Activated naive CD8-positive, alpha-beta T cell treated with anti-CD3 and anti-CD28 coated beads, Interleukin-2, amount 50 U/mL, for 24 hours (primary cell): Measurements from ENCODE around the gene INVS.
"Not testable (repeated sequence)": the region's sequence is repeated elsewhere in the genome, so short reads cannot be mapped to it uniquely, and the experiment has no call there.

ENCODE experiments used
- ATAC-seq: fragments of 150-1000 bp; cut with Tn5 transposase; one replicate; pipeline ENCODE4 v1.10.0; 2021
- DNase-seq: peaks from one replicate; pipeline ENCODE4 v3.0.0; 2021
- H3K27ac Mint-ChIP-seq: one replicate; pipeline ENCODE4 v1.8.0; 2021; ENCODE audit warnings: mild to moderate bottlenecking, mixed read lengths
- H3K27me3 Mint-ChIP-seq: one replicate; pipeline ENCODE4 v1.8.0; 2021; ENCODE audit warnings: mixed read lengths
- H3K36me3 Mint-ChIP-seq: one replicate; pipeline ENCODE4 v1.8.0; 2021; ENCODE audit warnings: low read depth, mixed read lengths
- H3K4me1 Mint-ChIP-seq: one replicate; pipeline ENCODE4 v1.8.0; 2021; ENCODE audit warnings: mixed read lengths
- H3K4me3 Mint-ChIP-seq: one replicate; pipeline ENCODE4 v1.8.0; 2021; ENCODE audit warnings: mild to moderate bottlenecking, moderate library complexity, mixed read lengths
- H3K9me3 Mint-ChIP-seq: one replicate; pipeline ENCODE4 v1.8.0; 2021; ENCODE audit warnings: mixed read lengths

The INVS gene

DNA sequence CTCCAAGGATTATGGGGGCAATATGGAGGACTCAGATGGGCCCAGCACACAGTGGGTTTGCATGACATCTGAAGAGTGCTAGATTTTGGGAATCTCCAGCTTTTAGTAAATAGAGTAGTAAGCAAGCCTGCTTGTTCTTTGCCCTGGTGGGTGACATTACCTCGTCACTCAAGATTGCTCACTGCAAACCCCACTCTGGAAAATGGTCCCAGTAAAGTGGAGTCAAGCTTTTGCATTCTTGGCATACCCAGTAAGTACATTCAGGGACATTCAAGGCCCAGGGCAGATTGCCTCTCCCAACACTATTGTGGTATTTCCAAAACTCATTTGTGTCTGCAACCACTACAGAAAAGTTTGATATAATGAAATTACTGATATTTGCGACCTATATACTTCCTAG lies 118.5 kb downstream of the INVS start:
- Mint-ChIP-seq H3K27ac (no peak overlapping the region), H3K4me1 (peaks cover under 1% of the 10 kb centered on the region), H3K27me3 (no peaks in the 10 kb centered on the region), H3K9me3 (no peaks in the 10 kb centered on the region), H3K36me3 (no peaks in the 10 kb centered on the region), H3K4me3 (no peak overlapping the region)
- no peak for DNase-seq
- ATAC-seq, result no peak

GRCh38 chr9:100219347-100219746 lies 120.3 kb downstream of the INVS start:
- Mint-ChIP-seq H3K4me3 (no peak overlapping the region), H3K9me3 (no peaks in the 10 kb centered on the region), H3K27me3 (no peaks in the 10 kb centered on the region), H3K27ac (no peak overlapping the region), H3K4me1 (peaks cover 2% of the 10 kb centered on the region), H3K36me3 (no peaks in the 10 kb centered on the region)
- ATAC-seq, result no peak
- DNase-seq, result no peak

DNA sequence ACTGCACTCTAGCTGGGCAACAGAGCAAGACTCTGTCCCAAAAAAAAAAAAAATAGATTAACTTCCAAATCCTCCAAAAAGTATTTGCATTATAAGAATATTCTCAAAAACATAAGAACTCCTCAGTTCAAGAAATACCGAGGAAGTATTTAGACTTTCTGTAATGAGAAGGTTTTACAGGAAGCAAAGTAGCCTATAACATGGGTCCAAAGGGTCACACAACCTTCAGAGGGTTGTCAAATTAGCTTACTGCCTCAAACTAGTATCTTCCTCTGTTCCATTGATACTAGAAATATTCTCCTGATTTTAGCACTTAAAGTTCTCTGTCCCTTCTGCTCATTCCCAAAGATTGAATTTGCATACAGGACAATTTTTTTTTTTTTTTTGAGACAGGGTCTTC lies 121.9 kb downstream of the INVS start:
- H3K36me3 Mint-ChIP-seq, result peaks cover 1% of the 10 kb centered on the region
- H3K9me3 Mint-ChIP-seq, result no peaks in the 10 kb centered on the region
- no peak for ATAC-seq
- H3K27me3 Mint-ChIP-seq, result no peaks in the 10 kb centered on the region
- no peak for DNase-seq
- peaks cover 2% of the 10 kb centered on the region for H3K4me1 Mint-ChIP-seq
- H3K4me3 Mint-ChIP-seq, result no peak overlapping the region
- H3K27ac Mint-ChIP-seq, result no peak overlapping the region

DNA sequence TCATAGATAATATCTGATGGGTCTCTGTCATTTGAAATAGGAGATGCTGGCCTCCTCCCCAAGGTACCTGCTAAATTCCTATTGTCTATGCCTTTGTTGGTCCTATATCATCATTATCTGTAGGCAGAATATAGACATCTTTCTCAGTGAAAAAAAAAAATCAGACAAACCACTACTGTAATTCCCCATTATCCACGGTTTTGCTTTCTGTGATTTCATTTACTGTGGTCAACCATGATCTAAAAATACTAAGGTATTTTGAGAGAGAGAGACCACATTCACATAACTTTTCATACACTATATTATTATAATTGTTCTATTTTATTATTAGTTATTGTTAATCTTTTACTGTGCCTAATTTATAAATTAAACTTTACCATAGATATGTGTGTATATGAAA lies 122.5 kb downstream of the INVS start:
- peaks cover 7% of the 10 kb centered on the region for H3K36me3 Mint-ChIP-seq
- DNase-seq, result no peak
- peaks cover 2% of the 10 kb centered on the region for H3K4me1 Mint-ChIP-seq
- H3K27me3 Mint-ChIP-seq, result no peaks in the 10 kb centered on the region
- H3K4me3 Mint-ChIP-seq, result no peak overlapping the region
- no peak for ATAC-seq
- no peak overlapping the region for H3K27ac Mint-ChIP-seq
- H3K9me3 Mint-ChIP-seq, result no peaks in the 10 kb centered on the region

GRCh38 chr9:100222674-100223073 lies 123.6 kb downstream of the INVS start:
- H3K27me3 Mint-ChIP-seq, result no peaks in the 10 kb centered on the region
- H3K36me3 Mint-ChIP-seq, result peaks cover 18% of the 10 kb centered on the region
- H3K4me3 Mint-ChIP-seq, result no peak overlapping the region
- peaks cover 2% of the 10 kb centered on the region for H3K4me1 Mint-ChIP-seq
- no peaks in the 10 kb centered on the region for H3K9me3 Mint-ChIP-seq
- DNase-seq, result no peak
- no peak overlapping the region for H3K27ac Mint-ChIP-seq
- no peak for ATAC-seq

- DNase-seq (no peak), ATAC-seq (no peak)
- peaks cover under 1% of the 10 kb centered on the region for H3K4me1 Mint-ChIP-seq
- H3K36me3 Mint-ChIP-seq, result peaks cover 37% of the 10 kb centered on the region
- no peak overlapping the region for H3K27ac Mint-ChIP-seq
- H3K27me3 Mint-ChIP-seq, result no peaks in the 10 kb centered on the region
- no peak overlapping the region for H3K4me3 Mint-ChIP-seq
- H3K9me3 Mint-ChIP-seq, result peaks cover 8% of the 10 kb centered on the region
Measured at GRCh38 chr9:100227636-100228035, 128.6 kb downstream of the INVS start.

GRCh38 chr9:100228352-100228869 lies 129.4 kb downstream of the INVS start:
- Mint-ChIP-seq H3K4me1 (no peaks in the 10 kb centered on the region), H3K4me3 (no peak overlapping the region), H3K27me3 (no peaks in the 10 kb centered on the region), H3K36me3 (peaks cover 45% of the 10 kb centered on the region), H3K9me3 (peaks cover 8% of the 10 kb centered on the region), H3K27ac (no peak overlapping the region)
- ATAC-seq (no peak), DNase-seq (no peak)

GRCh38 chr9:100229136-100229535 lies 130.1 kb downstream of the INVS start:
- Mint-ChIP-seq H3K27ac (no peak overlapping the region), H3K4me1 (no peaks in the 10 kb centered on the region), H3K9me3 (peaks cover 8% of the 10 kb centered on the region), H3K36me3 (peaks cover 47% of the 10 kb centered on the region), H3K27me3 (no peaks in the 10 kb centered on the region), H3K4me3 (no peak overlapping the region)
- ATAC-seq (no peak), DNase-seq (no peak)

DNA sequence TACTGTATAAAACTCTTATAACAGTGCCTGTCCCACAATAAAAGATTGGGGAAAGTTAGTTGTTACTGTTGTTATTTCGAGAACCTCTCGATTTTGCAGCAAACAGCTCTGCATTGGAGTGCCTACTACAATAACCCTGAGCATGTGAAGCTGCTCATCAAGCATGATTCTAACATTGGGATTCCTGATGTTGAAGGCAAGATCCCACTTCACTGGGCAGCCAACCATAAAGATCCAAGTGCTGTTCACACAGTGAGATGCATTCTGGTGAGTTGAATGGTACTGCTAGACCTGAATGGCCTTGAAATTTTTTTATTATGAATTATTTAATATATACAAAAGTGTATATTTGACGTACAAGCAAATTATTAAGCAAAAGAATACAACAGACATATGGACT lies 130.5 kb downstream of the INVS start:
- DNase-seq, result no peak
- Mint-ChIP-seq H3K9me3 (peaks cover 8% of the 10 kb centered on the region), H3K36me3 (peaks cover 50% of the 10 kb centered on the region), H3K27me3 (no peaks in the 10 kb centered on the region), H3K27ac (no peak overlapping the region), H3K4me1 (no peaks in the 10 kb centered on the region), H3K4me3 (no peak overlapping the region)
- no peak for ATAC-seq

GRCh38 chr9:100236986-100237385 lies 137.9 kb downstream of the INVS start:
- H3K4me1 Mint-ChIP-seq, H3K4me3 Mint-ChIP-seq, H3K27ac Mint-ChIP-seq, H3K27me3 Mint-ChIP-seq, DNase-seq, H3K9me3 Mint-ChIP-seq, ATAC-seq: not testable (repeated sequence)
- peaks cover 48% of the 10 kb centered on the region for H3K36me3 Mint-ChIP-seq

DNA sequence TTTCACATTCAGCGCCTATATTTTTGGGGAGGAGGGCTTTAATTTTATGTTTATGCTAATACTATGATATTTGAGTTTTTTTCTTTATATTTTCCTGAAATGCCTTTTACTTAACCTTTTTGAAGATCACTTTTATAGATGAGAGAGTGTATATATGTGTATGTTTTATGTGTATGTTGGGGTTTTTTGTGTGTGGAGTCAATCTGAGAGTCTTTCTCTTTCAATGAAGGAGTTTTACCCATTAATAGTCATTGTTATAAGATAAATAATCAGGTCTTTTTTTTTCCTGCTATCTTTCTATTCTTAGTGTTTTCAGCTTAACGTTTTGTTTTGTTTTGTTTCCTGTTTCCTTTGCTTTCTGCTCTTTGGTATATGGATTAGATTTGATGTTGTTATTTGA lies 141.5 kb downstream of the INVS start:
- no peak overlapping the region for H3K4me3 Mint-ChIP-seq
- H3K9me3 Mint-ChIP-seq, result no peaks in the 10 kb centered on the region
- DNase-seq (no peak), ATAC-seq (no peak)
- H3K36me3 Mint-ChIP-seq, result peaks cover 36% of the 10 kb centered on the region
- no peaks in the 10 kb centered on the region for H3K27me3 Mint-ChIP-seq
- no peaks in the 10 kb centered on the region for H3K4me1 Mint-ChIP-seq
- H3K27ac Mint-ChIP-seq, result no peak overlapping the region

DNA sequence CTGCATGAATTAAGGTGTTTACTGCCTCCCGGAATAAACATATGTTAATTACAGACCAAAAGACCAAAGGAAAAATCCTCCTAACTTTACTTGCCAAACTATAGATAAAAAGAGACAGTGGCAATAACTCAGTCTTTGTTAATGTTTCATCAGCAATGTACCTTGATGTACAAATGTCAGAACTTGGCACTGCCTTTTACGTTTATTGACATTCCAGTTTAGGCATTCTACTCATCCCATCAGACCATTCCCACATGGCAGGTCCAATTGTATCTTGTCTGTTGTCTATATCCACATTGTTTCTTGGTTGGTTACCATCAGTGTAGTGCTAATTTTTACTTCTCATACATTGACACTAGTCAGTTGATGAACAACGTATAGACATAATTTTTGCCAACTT lies 168.2 kb downstream of the INVS start:
- H3K27me3 Mint-ChIP-seq, result no peaks in the 10 kb centered on the region
- no peak overlapping the region for H3K27ac Mint-ChIP-seq
- peaks cover 17% of the 10 kb centered on the region for H3K36me3 Mint-ChIP-seq
- DNase-seq (no peak), ATAC-seq (no peak)
- H3K9me3 Mint-ChIP-seq, result no peaks in the 10 kb centered on the region
- no peak overlapping the region for H3K4me3 Mint-ChIP-seq
- no peaks in the 10 kb centered on the region for H3K4me1 Mint-ChIP-seq

DNA sequence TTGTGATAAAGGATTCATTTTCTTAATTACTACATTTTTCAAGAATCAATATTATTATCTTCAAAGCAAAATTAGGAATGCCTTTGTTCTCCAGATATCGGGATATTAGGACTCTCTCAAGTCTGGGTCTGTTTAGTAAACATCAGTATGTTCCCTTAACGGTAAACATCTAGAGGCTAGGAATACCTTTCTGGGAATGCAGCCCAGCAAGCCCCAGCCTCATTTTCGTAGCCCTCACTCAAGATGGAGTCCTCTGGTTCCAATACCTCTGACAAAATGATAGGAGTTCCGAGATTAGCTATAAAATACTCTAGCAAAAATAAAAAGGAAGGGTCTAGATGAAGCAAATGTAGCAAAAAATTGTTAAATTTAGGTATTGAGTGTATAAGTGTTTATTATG lies 169.2 kb downstream of the INVS start:
- Mint-ChIP-seq H3K9me3 (no peaks in the 10 kb centered on the region), H3K27me3 (no peaks in the 10 kb centered on the region), H3K36me3 (peaks cover 19% of the 10 kb centered on the region), H3K27ac (no peak overlapping the region), H3K4me1 (no peaks in the 10 kb centered on the region), H3K4me3 (no peak overlapping the region)
- ATAC-seq, result no peak
- DNase-seq, result no peak

DNA sequence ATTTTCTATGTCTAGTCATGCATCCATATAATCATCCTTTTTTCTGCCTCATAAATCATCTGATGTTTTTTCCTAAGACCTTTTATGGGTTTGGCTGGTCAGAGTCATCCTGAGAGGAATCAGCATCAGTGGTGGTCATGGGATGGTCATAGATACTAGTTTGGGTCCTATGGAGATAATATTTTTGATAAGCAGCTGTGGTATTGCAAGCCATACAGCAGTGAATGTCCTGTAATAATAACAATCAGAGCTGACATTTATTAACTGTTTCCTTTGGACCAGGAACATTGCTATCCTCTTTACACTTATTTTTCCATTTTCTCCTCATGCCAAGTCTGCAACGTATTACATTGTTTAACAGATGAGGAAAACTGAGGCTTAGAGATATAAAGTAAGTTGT lies 170.6 kb downstream of the INVS start:
- DNase-seq (no peak), ATAC-seq (no peak)
- H3K9me3 Mint-ChIP-seq, result no peaks in the 10 kb centered on the region
- no peak overlapping the region for H3K27ac Mint-ChIP-seq
- no peaks in the 10 kb centered on the region for H3K27me3 Mint-ChIP-seq
- H3K4me1 Mint-ChIP-seq, result no peaks in the 10 kb centered on the region
- H3K36me3 Mint-ChIP-seq, result peaks cover 21% of the 10 kb centered on the region
- H3K4me3 Mint-ChIP-seq, result no peak overlapping the region

DNA sequence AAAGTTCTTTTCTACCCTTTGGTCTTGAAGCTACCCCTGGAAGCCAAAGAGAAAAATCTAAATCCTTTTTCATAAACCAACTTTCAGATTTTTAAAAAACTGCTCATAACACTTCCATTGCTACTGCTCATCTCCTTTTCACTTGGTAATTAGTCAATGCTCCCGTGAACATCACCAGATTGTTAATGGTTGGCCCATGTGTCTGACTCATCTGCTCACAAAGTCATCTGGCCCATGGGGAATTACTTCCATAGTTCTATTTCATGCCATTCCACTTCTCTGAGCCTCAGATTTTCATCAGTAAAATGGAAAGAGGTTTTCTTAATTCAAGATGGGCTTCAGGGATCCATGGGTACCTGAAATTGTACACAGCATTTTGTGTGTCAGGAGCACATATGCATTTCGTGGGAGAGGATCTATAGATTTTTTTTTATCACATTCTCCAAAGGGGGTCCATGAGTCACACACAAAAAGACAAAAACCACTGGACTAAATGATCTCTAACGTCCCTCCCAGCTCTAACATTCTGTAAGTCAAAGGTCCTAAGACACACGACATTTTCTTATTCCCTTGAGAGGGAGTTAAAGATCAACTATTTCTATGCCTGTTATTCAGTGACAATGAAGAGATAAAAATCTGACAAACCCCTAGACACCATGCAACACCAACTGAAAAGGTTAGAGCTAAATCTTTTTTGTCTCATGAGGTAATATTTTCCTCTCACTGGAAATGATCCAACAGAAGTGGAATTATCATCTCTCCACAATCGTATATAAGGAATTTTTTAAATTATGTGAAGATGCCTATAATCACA lies 178.3 kb downstream of the INVS start:
- Mint-ChIP-seq H3K36me3 (peaks cover 43% of the 10 kb centered on the region), H3K9me3 (no peaks in the 10 kb centered on the region), H3K27me3 (no peaks in the 10 kb centered on the region), H3K4me3 (no peak overlapping the region), H3K27ac (peak overlapping the region; percentile 50), H3K4me1 (peaks cover 13% of the 10 kb centered on the region)
- DNase-seq, result no peak
- ATAC-seq, result peak; percentile 65
